Lung (tissue), 12 donors: ENCODE data around the gene RNMT. TPM values are rescaled to one million over a fixed set of nuclear protein-coding genes. Genes with fewer than 3 reads are reported as not detected.

ENCODE experiments used
- ATAC-seq: fragments of 200-7000 bp; cut with Tn5 transposase; one replicate; pipeline ENCODE4 v1.9.1; 2020; ENCODE audit warnings: moderate number of reproducible peaks; ENCODE audit not compliant: insufficient read depth, low FRiP score
- DNase-seq, 3 donors: peaks; one replicate each; pipeline ENCODE4 v3.0.0-alpha.2; 2013 to 2017
- H3K27ac ChIP-seq, 2 donors: one replicate each; pipeline ENCODE4 v1.5.1; 2013; ENCODE audit warnings: mild to moderate bottlenecking in 2 of 2, moderate library complexity in 2 of 2, control low read depth in 1 of 2, inconsistent platforms in 1 of 2, low read depth in 1 of 2, low read length in 1 of 2
- H3K27me3 ChIP-seq, 3 donors: one replicate each; pipeline ENCODE4 v1.5.1; 2013; ENCODE audit warnings: low read length in 2 of 3; ENCODE audit not compliant: control insufficient read depth in 3 of 3, insufficient read depth in 3 of 3
- H3K36me3 ChIP-seq, 4 donors: one replicate each; pipeline ENCODE4 v1.5.1; 2013; ENCODE audit warnings: low read length in 4 of 4, mild to moderate bottlenecking in 1 of 4, moderate library complexity in 1 of 4; ENCODE audit not compliant: control insufficient read depth in 4 of 4, insufficient read depth in 4 of 4
- H3K4me1 ChIP-seq, 5 donors: one replicate each; pipeline ENCODE4 v1.5.1; 2013; ENCODE audit warnings: low read length in 5 of 5, mild to moderate bottlenecking in 2 of 5, moderate library complexity in 1 of 5; ENCODE audit not compliant: control insufficient read depth in 5 of 5, insufficient read depth in 5 of 5
- H3K4me3 ChIP-seq: one replicate; pipeline ENCODE4 v1.5.1; 2013; ENCODE audit warnings: mild to moderate bottlenecking, control low read depth, moderate library complexity
- H3K9ac ChIP-seq, 2 donors: one replicate each; pipeline ENCODE4 v1.5.1; 2013; ENCODE audit warnings: low read length in 2 of 2, control low read depth in 1 of 2; ENCODE audit not compliant: insufficient read depth in 1 of 2
- H3K9me3 ChIP-seq, 4 donors: one replicate each; pipeline ENCODE4 v1.5.1; 2013; ENCODE audit warnings: low read length in 3 of 4, mild to moderate bottlenecking in 1 of 4, moderate library complexity in 1 of 4; ENCODE audit not compliant: control insufficient read depth in 4 of 4, insufficient read depth in 3 of 4
- WGBS, 2 donors: extraction: QIAGEN DNeasy Blood & Tissue Kit; methylation state at CpG; one replicate each; pipeline ENCODE4 v1.1.7; 2013; 5-methylcytosine and 5-hydroxymethylcytosine counted together
- polyA plus RNA-seq, 2 donors: library from polyadenylated mRNA; stranded (reverse); fragments of 200-250 nt; gene quantifications; one replicate each; pipeline ENCODE4 v1.2.1, GENCODE V29; 2013
- total RNA-seq, 2 donors: library from RNA; depleted of rRNA in 1 of 2; stranded (reverse); fragments of >200 nt in 1 of 2; gene quantifications; one replicate each; pipeline ENCODE4 v1.2.1, GENCODE V29; 2014 to 2021
- TF ChIP-seq, protein P1 (sequence below): IDR thresholded peaks from 2 replicates; pipeline ENCODE4 v1.5.1; 2012; ENCODE audit warnings: mild to moderate bottlenecking; ENCODE audit errors: control extremely low read depth, extremely low read depth
- donor health status: control.
- donor health status: control.
- donor health status: Bipolar disorder and iron deficiency.
- donor health status: healthy.
- donor health status: DM: yes; HTN: yes; CAD: no.

RNMT gene
- total and polyA plus RNA-seq, 4 donors: 9.1 to 39.8 (median 17.7) TPM

- WGBS, 2 donors: 78 to 93% methylated on average over 3 of the region's 3 CpGs
- Histone ChIP-seq H3K9ac (no peak overlapping the region), H3K36me3 (peaks cover 3 to 11% (median 5%) of the 10 kb centered on the region in 4 donors), H3K27me3 (peaks cover 0 to under 1% (median 0%) of the 10 kb centered on the region in 3 donors), H3K4me3 (no peak overlapping the region), H3K4me1 (peaks cover 0 to 3% (median 0%) of the 10 kb centered on the region in 5 donors), H3K27ac (no peak overlapping the region), H3K9me3 (peaks cover 0 to 15% (median 1%) of the 10 kb centered on the region in 4 donors)
- no peak for ATAC-seq
- TF ChIP-seq, protein P1, sequence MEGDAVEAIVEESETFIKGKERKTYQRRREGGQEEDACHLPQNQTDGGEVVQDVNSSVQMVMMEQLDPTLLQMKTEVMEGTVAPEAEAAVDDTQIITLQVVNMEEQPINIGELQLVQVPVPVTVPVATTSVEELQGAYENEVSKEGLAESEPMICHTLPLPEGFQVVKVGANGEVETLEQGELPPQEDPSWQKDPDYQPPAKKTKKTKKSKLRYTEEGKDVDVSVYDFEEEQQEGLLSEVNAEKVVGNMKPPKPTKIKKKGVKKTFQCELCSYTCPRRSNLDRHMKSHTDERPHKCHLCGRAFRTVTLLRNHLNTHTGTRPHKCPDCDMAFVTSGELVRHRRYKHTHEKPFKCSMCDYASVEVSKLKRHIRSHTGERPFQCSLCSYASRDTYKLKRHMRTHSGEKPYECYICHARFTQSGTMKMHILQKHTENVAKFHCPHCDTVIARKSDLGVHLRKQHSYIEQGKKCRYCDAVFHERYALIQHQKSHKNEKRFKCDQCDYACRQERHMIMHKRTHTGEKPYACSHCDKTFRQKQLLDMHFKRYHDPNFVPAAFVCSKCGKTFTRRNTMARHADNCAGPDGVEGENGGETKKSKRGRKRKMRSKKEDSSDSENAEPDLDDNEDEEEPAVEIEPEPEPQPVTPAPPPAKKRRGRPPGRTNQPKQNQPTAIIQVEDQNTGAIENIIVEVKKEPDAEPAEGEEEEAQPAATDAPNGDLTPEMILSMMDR: no peak
- DNase-seq: peak in 1 of 3 donors; percentile 16
Measured at GRCh38 chr18:13762690-13763439, 36.4 kb downstream of the RNMT start.

DNA sequence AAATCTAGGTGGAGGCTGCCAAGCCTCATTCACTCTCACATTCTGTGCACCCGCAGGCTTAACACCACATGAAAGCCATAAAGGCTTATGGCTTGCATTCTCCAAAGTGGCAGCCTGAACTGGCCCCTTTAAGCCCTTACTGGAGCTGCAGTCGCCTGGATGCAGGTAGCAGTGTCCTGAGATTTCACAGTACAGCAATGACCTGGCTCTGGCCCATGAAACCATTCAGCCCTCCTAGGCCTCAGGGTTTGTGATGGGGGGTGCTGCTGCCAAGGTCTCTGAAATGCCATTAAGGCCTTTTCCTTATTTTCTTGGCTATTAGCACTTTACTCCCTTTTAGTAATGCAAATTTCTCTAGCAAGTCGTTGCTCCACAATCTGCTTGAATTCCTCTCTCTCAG, 48.6 kb downstream of the RNMT start:
- TF ChIP-seq, protein P1: no peak
- H3K9me3 ChIP-seq: peaks cover 0 to 4% (median 0%) of the 10 kb centered on the region in 4 donors
- H3K27me3 ChIP-seq: peaks cover 0 to 18% (median 0%) of the 10 kb centered on the region in 3 donors
- H3K4me1 ChIP-seq: no peaks in the 10 kb centered on the region
- no peak overlapping the region for H3K9ac ChIP-seq
- WGBS, 2 donors: 72 to 78% methylated on average over 3 of the region's 3 CpGs
- no peaks in the 10 kb centered on the region for H3K36me3 ChIP-seq
- H3K27ac ChIP-seq: no peak overlapping the region
- DNase-seq (no peak), ATAC-seq (no peak)
- H3K4me3 ChIP-seq: no peak overlapping the region

GRCh38 chr18:13791181-13791580, 64.7 kb downstream of the RNMT start:
- 66 to 78% methylated on average over 7 of the region's 7 CpGs for WGBS, 2 donors
- no peak overlapping the region for H3K4me3 ChIP-seq

More at GRCh38 chr18:13791181-13791580, 64.7 kb downstream of the RNMT start:
- Histone ChIP-seq H3K36me3 (no peaks in the 10 kb centered on the region), H3K27me3 (no peaks in the 10 kb centered on the region), H3K27ac (no peak overlapping the region), H3K9me3 (peaks cover 0 to 2% (median 0%) of the 10 kb centered on the region in 4 donors), H3K9ac (no peak overlapping the region), H3K4me1 (no peaks in the 10 kb centered on the region)
- DNase-seq (no peak), ATAC-seq (no peak)
- TF ChIP-seq, protein P1: no peak
